ENCODE results near the gene PLCB1. TPM values are rescaled to one million over a fixed set of nuclear protein-coding genes. Genes with fewer than 3 reads are reported as not detected.

Gene PLCB1
- polyA plus RNA-seq, 1 donor (not counting 4 experiments of a cell fraction or from before 2014, with no cell fraction given): 0.37 TPM

- DNase-seq (ENCODE audit: low read depth, low spot score) (no peak), FAIRE-seq (no peak)
- TF ChIP-seq CTCF (optimal IDR thresholded peaks at IDR 0.05 in 1 of 3, IDR thresholded peaks at IDR 0.05 in 1 of 3, conservative IDR thresholded peaks at IDR 0.05 in 1 of 3; ENCODE audit: extremely low read depth in 1 of 3, insufficient read depth in 2 of 3, low read length in 3 of 3) (no peak), EZH2 (IDR thresholded peaks at IDR 0.05; ENCODE audit: low read length) (no peak)
- dilution Hi-C loops (cut with MboI; ENCODE audit: extremely low pct_ligation_motif_present, low sequenced_read_pairs): no loop called here
- Histone ChIP-seq H3K4me2 (ENCODE audit: control insufficient read depth, extremely low read depth, insufficient read depth, low read depth, low read length) (no peak overlapping the region), H3K79me2 (ENCODE audit: control insufficient read depth, insufficient read depth, low read length) (no peaks in the 10 kb centered on the region), H3K27me3 (ENCODE audit: control insufficient read depth, extremely low read depth, insufficient read depth, low read length) (no peaks in the 10 kb centered on the region), H3K9me1 (ENCODE audit: control insufficient read depth, extremely low read depth, insufficient read depth, low read length) (no peaks in the 10 kb centered on the region), H2AFZ (ENCODE audit: control insufficient read depth, low read length) (no peak overlapping the region), H3K27ac (ENCODE audit: control insufficient read depth, insufficient read depth, low read length) (no peak overlapping the region), H3K9me3 (ENCODE audit: control insufficient read depth, low read depth, low read length) (no peaks in the 10 kb centered on the region), H4K20me1 (ENCODE audit: control insufficient read depth, extremely low read depth, insufficient read depth, low read length) (no peaks in the 10 kb centered on the region), H3K36me3 (ENCODE audit: control insufficient read depth in 2 of 2, extremely low read depth in 1 of 2, insufficient read depth in 2 of 2, low read length in 2 of 2) (no peaks in the 10 kb centered on the region), H3K4me1 (ENCODE audit: control insufficient read depth, extremely low read depth, insufficient read depth, low read length) (no peaks in the 10 kb centered on the region), H3K4me3 (ENCODE audit: control insufficient read depth in 2 of 3, extremely low read depth in 1 of 3, insufficient read depth in 2 of 3, low read depth in 1 of 3, low read length in 3 of 3) (no peak overlapping the region), H3K9ac (ENCODE audit: control insufficient read depth, extremely low read depth, insufficient read depth, low read length) (no peak overlapping the region)
These were observed 291.9 kb downstream of the PLCB1 start for GRCh38 chr20:8424010-8424409.

GRCh38 chr20:8425016-8425415 lies 292.9 kb downstream of the PLCB1 start:
- H4K20me1 ChIP-seq (ENCODE audit: control insufficient read depth, extremely low read depth, insufficient read depth, low read length): no peaks in the 10 kb centered on the region
- no peak overlapping the region for H3K4me3 ChIP-seq (ENCODE audit: control insufficient read depth in 2 of 3, extremely low read depth in 1 of 3, insufficient read depth in 2 of 3, low read depth in 1 of 3, low read length in 3 of 3)
- H3K27me3 ChIP-seq (ENCODE audit: control insufficient read depth, extremely low read depth, insufficient read depth, low read length): no peaks in the 10 kb centered on the region
- dilution Hi-C loops (cut with MboI; ENCODE audit: extremely low pct_ligation_motif_present, low sequenced_read_pairs): no loop called here
- H3K27ac ChIP-seq (ENCODE audit: control insufficient read depth, insufficient read depth, low read length): no peak overlapping the region
- H3K4me1 ChIP-seq (ENCODE audit: control insufficient read depth, extremely low read depth, insufficient read depth, low read length): no peaks in the 10 kb centered on the region
- H2AFZ ChIP-seq (ENCODE audit: control insufficient read depth, low read length): no peak overlapping the region
- no peak overlapping the region for H3K9ac ChIP-seq (ENCODE audit: control insufficient read depth, extremely low read depth, insufficient read depth, low read length)
- TF ChIP-seq CTCF (optimal IDR thresholded peaks at IDR 0.05 in 1 of 3, IDR thresholded peaks at IDR 0.05 in 1 of 3, conservative IDR thresholded peaks at IDR 0.05 in 1 of 3; ENCODE audit: extremely low read depth in 1 of 3, insufficient read depth in 2 of 3, low read length in 3 of 3): no peak
- no peak for TF ChIP-seq EZH2 (IDR thresholded peaks at IDR 0.05; ENCODE audit: low read length)
- FAIRE-seq (no peak), DNase-seq (ENCODE audit: low read depth, low spot score) (no peak)
- H3K79me2 ChIP-seq (ENCODE audit: control insufficient read depth, insufficient read depth, low read length): no peaks in the 10 kb centered on the region
- no peaks in the 10 kb centered on the region for H3K9me3 ChIP-seq (ENCODE audit: control insufficient read depth, low read depth, low read length)
- H3K36me3 ChIP-seq (ENCODE audit: control insufficient read depth in 2 of 2, extremely low read depth in 1 of 2, insufficient read depth in 2 of 2, low read length in 2 of 2): no peaks in the 10 kb centered on the region
- no peaks in the 10 kb centered on the region for H3K9me1 ChIP-seq (ENCODE audit: control insufficient read depth, extremely low read depth, insufficient read depth, low read length)
- no peak overlapping the region for H3K4me2 ChIP-seq (ENCODE audit: control insufficient read depth, extremely low read depth, insufficient read depth, low read depth, low read length)

Measured in keratinocyte (primary cell).